Activated T-helper 1 cell treated with anti-CD3 and anti-CD28 coated beads, Interleukin-12 subunit alpha, Interleukin-12 subunit beta, Interleukin-2, Interleukin-4 antibody, amounts not matched to agents 30 ng/mL and 10 ng/mL and 1 ng/mL, durations not matched to agents 14 hours and 24 hours and 36 hours (primary cell): Measurements from ENCODE around the gene ZNF780B. TPM values are rescaled to one million over a fixed set of nuclear protein-coding genes. Genes with fewer than 3 reads are reported as not detected.
A peak's percentile ranks its signal among the peaks of the same experiment; 100 is the strongest.

ENCODE experiments used
- DNase-seq: peaks from one replicate; pipeline ENCODE4 v3.0.0; 2021; ENCODE audit warnings: low spot score
- H3K27ac Mint-ChIP-seq: one replicate; pipeline ENCODE4 v1.8.0; 2021; ENCODE audit warnings: mild to moderate bottlenecking, mixed read lengths
- H3K27me3 Mint-ChIP-seq: one replicate; pipeline ENCODE4 v1.8.0; 2022; ENCODE audit warnings: mild to moderate bottlenecking, moderate library complexity, mixed read lengths; ENCODE audit not compliant: insufficient read depth
- H3K36me3 Mint-ChIP-seq: one replicate; pipeline ENCODE4 v1.8.0; 2021; ENCODE audit warnings: low read depth, mixed read lengths
- H3K4me1 Mint-ChIP-seq: one replicate; pipeline ENCODE4 v1.8.0; 2021; ENCODE audit warnings: low read depth, mixed read lengths
- H3K4me3 Mint-ChIP-seq: one replicate; pipeline ENCODE4 v1.8.0; 2021; ENCODE audit warnings: mild to moderate bottlenecking, moderate library complexity, mixed read lengths
- H3K9me3 Mint-ChIP-seq: one replicate; pipeline ENCODE4 v1.8.0; 2021; ENCODE audit warnings: mixed read lengths
- intact Hi-C: fragments of 100-400 bp; cut with micrococcal nuclease; formaldehyde crosslinking; loops from one replicate; pipeline ENCODE4 v1.15.1; 2024
- total RNA-seq: library from RNA; stranded (reverse); gene quantifications from 2 replicates; pipeline ENCODE4 v1.2.3, GENCODE V29; 2022

Gene ZNF780B
- total RNA-seq, 1 donor from 2014 or later = 29.0 TPM

DNA sequence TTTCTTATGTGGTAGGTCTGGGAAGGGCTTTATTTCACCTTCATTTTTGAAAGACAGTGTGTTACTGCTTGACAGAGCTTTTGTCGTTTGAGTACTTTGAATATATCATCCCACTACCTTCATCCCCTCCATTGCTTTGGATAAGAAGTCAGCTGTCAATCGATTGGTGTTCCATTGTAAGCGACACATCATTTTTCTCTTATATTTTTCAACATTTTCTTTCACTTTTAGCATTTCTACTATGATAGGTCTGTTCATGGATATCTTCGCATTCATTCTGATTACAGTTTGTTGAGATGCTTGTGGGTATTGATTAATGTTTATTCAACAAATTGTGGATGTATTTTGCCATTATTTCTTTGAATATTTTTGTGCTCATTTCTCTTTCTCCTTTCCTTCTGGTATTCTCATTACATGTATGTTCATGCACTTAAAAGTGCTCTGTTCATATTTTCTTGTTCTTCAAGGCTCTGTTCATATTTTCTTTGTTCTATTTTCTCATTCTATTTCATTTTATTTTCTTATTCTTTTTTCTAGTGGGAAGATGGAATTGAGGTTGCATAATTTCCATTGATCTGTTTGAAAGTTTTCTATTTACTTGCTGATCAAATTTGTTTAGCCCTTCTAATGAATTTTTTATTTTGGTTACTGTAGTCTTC lies 30.0 kb downstream of the ZNF780B start:
- H3K9me3 Mint-ChIP-seq = peaks cover 84% of the 10 kb centered on the region
- no peak overlapping the region for H3K4me3 Mint-ChIP-seq
- H3K27ac Mint-ChIP-seq = no peak overlapping the region
- H3K36me3 Mint-ChIP-seq = peaks cover 15% of the 10 kb centered on the region
- intact Hi-C loops = no loop called here
- no peak for DNase-seq
- no peaks in the 10 kb centered on the region for H3K27me3 Mint-ChIP-seq
- no peaks in the 10 kb centered on the region for H3K4me1 Mint-ChIP-seq

DNA sequence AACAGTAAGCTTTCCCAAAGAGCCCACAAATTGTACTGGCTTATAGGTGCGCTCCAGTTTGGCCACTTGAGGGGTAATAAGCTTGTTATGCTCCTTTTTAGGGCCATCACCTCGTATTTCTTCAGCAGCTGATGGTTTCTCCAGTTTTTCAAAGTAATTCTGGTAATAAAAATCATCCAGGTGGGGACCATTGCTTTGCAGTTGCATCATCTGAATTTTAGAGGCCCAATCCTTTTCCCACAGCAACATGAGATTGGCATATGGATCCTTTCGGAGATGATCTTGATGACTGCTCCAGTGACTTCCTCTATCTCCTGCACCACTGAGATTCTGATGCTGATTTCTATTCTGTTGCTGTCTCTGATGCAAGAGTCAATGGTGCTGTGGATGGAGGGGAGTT lies 32.1 kb downstream of the ZNF780B start:
- no peak for DNase-seq
- Mint-ChIP-seq H3K4me3 (no peak overlapping the region), H3K4me1 (no peaks in the 10 kb centered on the region), H3K36me3 (peaks cover 9% of the 10 kb centered on the region), H3K9me3 (peaks cover 86% of the 10 kb centered on the region), H3K27me3 (no peaks in the 10 kb centered on the region), H3K27ac (no peak overlapping the region)
- intact Hi-C loops = no loop called here

GRCh38 chr19:40013991-40014390 lies 42.0 kb downstream of the ZNF780B start:
- no peak for DNase-seq
- Mint-ChIP-seq H3K4me3 (no peak overlapping the region), H3K9me3 (peaks cover 72% of the 10 kb centered on the region), H3K4me1 (no peaks in the 10 kb centered on the region), H3K27me3 (no peaks in the 10 kb centered on the region), H3K36me3 (peaks cover 44% of the 10 kb centered on the region), H3K27ac (no peak overlapping the region)
- intact Hi-C loops = no loop called here

- Mint-ChIP-seq H3K27me3 (no peaks in the 10 kb centered on the region), H3K36me3 (peaks cover 69% of the 10 kb centered on the region), H3K27ac (no peak overlapping the region), H3K4me1 (peaks cover 11% of the 10 kb centered on the region), H3K9me3 (peaks cover 54% of the 10 kb centered on the region), H3K4me3 (no peak overlapping the region)
- intact Hi-C loops = no loop called here
- DNase-seq = no peak
Measured at GRCh38 chr19:40009674-40010073, 46.4 kb downstream of the ZNF780B start.

DNA sequence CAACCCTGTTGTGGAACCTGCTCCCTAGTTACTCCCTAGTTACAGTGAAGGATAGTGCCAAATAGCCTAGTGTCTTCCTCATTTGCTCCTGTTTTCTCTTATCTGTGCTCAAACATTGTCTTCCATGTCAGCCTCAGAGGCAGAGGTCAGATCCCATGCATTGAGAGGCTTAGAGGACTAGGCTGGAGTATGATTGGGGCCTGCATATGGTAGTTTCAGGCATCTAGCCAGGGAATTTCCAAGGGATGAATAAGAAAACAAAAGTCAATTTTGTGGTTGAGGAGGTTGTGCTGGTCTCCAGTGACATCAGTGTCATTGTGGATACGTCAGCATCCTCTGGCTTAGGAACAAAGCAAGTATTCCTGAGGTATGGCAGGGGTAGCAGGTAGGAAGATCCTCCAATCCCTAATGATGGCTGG lies 49.7 kb downstream of the ZNF780B start:
- intact Hi-C loops = no loop called here
- Mint-ChIP-seq H3K4me1 (peaks cover 11% of the 10 kb centered on the region), H3K36me3 (peaks cover 42% of the 10 kb centered on the region), H3K27ac (no peak overlapping the region), H3K4me3 (no peak overlapping the region), H3K27me3 (no peaks in the 10 kb centered on the region), H3K9me3 (peaks cover 21% of the 10 kb centered on the region)
- no peak for DNase-seq

DNA sequence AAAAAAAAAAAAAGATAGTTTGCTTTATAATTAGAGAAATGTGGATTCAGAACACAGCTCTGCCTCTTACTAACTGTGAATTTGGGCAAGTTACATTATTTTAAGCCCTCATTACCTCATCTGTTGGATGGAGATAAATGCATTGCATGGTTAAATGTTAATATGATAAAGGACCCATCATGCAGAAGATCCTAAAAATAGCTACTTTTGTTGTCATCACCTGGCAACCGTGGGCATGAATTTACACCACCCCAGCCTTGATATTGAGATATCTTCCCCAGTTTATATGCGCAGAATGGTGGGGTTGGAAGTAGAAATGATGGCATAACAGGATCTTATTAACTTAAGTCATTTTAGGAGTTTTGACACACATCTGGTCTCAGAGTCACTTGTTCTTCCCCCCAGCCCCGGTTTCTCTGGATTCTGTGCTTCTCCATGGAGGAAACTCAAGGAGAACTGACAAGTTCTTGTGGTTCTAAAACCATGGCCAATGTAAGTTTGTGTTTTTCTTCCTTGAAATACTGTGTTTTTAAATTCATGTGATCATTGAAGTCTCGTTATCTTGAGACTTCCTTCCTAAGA lies 50.2 kb downstream of the ZNF780B start:
- H3K27me3 Mint-ChIP-seq = no peaks in the 10 kb centered on the region
- H3K4me3 Mint-ChIP-seq = no peak overlapping the region
- peaks cover 41% of the 10 kb centered on the region for H3K36me3 Mint-ChIP-seq
- intact Hi-C loops = no loop called here
- H3K4me1 Mint-ChIP-seq = peaks cover 11% of the 10 kb centered on the region
- no peak overlapping the region for H3K27ac Mint-ChIP-seq
- H3K9me3 Mint-ChIP-seq = peaks cover 19% of the 10 kb centered on the region
- DNase-seq = no peak

DNA sequence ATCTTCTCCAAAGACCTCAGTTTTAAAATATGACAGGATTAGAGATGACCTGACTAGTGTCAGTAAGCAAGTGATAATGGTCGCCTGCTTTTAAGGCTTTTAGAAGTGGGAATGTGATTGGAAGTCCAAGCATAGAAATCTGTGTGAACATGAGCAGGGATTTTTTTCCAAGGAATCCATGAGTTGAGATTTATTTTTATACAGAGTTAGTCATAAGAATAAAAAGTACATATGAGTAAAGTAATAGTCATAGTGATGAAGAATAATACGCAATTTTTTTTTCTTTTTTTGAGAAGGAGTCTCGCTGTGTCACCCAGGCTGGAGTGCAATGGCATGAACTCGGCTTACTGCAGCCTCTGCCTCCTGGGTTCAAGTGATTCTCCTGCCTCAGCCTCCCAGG lies 57.5 kb downstream of the ZNF780B start:
- intact Hi-C loops = loop anchor here (1.0 kb wide), 1 partner anchor 58 kb away; the partner anchor contains the start of gene ZNF780B
- Mint-ChIP-seq H3K36me3 (peaks cover 17% of the 10 kb centered on the region), H3K27me3 (no peaks in the 10 kb centered on the region), H3K9me3 (peaks cover 12% of the 10 kb centered on the region), H3K4me1 (peaks cover 30% of the 10 kb centered on the region), H3K4me3 (peak overlapping the region; percentile 99), H3K27ac (peak overlapping the region; percentile 29)
- DNase-seq = no peak

GRCh38 chr19:39997638-39998216 lies 58.3 kb downstream of the ZNF780B start:
- Mint-ChIP-seq H3K4me3 (peak overlapping the region; percentile 99), H3K36me3 (peaks cover 22% of the 10 kb centered on the region), H3K4me1 (peaks cover 34% of the 10 kb centered on the region), H3K9me3 (peaks cover 17% of the 10 kb centered on the region), H3K27ac (peak overlapping the region; percentile 100), H3K27me3 (no peaks in the 10 kb centered on the region)
- intact Hi-C loops = loop anchor here (1.0 to 2.0 kb wide), 5 partner anchors 59 to 288 kb away; partner anchors contain the start of genes AKT2, MAP3K10, ZNF780A and ZNF780B
- no peak for DNase-seq

- no peaks in the 10 kb centered on the region for H3K27me3 Mint-ChIP-seq
- peak; percentile 87 for DNase-seq
- H3K27ac Mint-ChIP-seq = peak within 1 kb of the TSS; percentile 100
- peaks cover 18% of the 10 kb centered on the region for H3K9me3 Mint-ChIP-seq
- H3K36me3 Mint-ChIP-seq = peaks cover 25% of the 10 kb centered on the region
- intact Hi-C loops = loop anchor here (1.0 to 2.0 kb wide), 5 partner anchors 26 to 288 kb away; partner anchors contain the start of genes AKT2, MAP3K10, PSMC4 and ZNF780A
- peaks cover 41% of the 10 kb centered on the region for H3K4me1 Mint-ChIP-seq
- peak within 1 kb of the TSS; percentile 99 for H3K4me3 Mint-ChIP-seq
Measured at GRCh38 chr19:39996811-39997637, 59.0 kb downstream of the ZNF780B start, which contains the start of gene ZNF546. Gene ZNF546 (plus strand): TSS chr19:39997060. CDS start chr19:39998327, 1,267 bp downstream.

- Mint-ChIP-seq H3K27me3 (no peaks in the 10 kb centered on the region), H3K27ac (peak overlapping the region; percentile 100), H3K36me3 (peaks cover 25% of the 10 kb centered on the region), H3K9me3 (peaks cover 18% of the 10 kb centered on the region), H3K4me1 (peaks cover 42% of the 10 kb centered on the region), H3K4me3 (peak overlapping the region; percentile 99)
- DNase-seq = no peak
- intact Hi-C loops = loop anchor here (1.0 to 2.0 kb wide), 2 partner anchors 25 to 194 kb away; partner anchors contain the start of genes MAP3K10 and PSMC4
Measured at GRCh38 chr19:39996218-39996810, 59.7 kb downstream of the ZNF780B start.

DNA sequence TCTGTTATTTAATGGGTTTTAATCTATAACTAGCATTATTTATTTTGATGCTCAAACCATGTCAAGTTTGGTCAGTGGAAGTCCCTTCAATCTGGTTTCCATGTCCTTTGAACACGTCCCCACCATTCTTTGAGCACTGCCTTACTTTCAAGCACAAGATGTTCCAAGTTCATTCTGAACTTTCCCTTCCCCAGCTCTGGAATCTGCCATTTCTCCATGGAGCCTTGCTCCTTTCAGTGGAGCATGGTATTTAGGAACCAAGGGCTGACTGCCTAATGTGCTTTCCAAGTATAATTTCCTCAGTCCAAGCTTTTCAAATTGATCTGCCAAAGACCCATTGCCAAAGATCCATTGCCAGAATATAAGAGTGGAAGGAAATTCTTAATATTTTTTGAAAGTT lies 60.2 kb downstream of the ZNF780B start:
- DNase-seq = no peak
- peaks cover 28% of the 10 kb centered on the region for H3K36me3 Mint-ChIP-seq
- intact Hi-C loops = loop anchor here (1.0 to 2.0 kb wide), 2 partner anchors 24 to 195 kb away; partner anchors contain the start of genes MAP3K10 and PSMC4
- no peak overlapping the region for H3K27ac Mint-ChIP-seq
- H3K4me3 Mint-ChIP-seq = peak overlapping the region; percentile 81
- peaks cover 18% of the 10 kb centered on the region for H3K9me3 Mint-ChIP-seq
- peaks cover 42% of the 10 kb centered on the region for H3K4me1 Mint-ChIP-seq
- no peaks in the 10 kb centered on the region for H3K27me3 Mint-ChIP-seq

DNA sequence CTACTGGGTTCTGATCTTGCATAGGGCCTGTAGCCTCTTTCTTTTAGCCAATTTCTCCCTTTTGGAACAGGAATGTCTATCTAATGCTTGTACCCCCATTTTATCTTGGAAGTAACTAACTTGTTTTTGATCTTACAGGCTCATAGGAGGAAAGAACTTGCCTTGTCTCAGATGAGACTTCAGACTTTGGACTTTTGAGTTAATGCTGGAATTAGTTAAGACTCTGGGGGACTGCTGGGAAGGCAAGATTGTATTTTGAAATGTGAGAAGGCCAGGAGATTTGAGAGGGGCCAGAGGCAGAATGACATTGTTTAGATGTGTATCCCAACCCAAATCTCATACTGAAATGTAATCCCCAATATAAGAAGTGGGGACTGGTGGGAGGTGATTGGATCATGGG lies 61.7 kb downstream of the ZNF780B start:
- Mint-ChIP-seq H3K36me3 (peaks cover 31% of the 10 kb centered on the region), H3K27ac (no peak overlapping the region), H3K9me3 (peaks cover 18% of the 10 kb centered on the region), H3K27me3 (no peaks in the 10 kb centered on the region), H3K4me3 (peak overlapping the region; percentile 4), H3K4me1 (peaks cover 42% of the 10 kb centered on the region)
- intact Hi-C loops = no loop called here
- no peak for DNase-seq
